ENCODE measurements around the gene PRKG1. TPM values are rescaled to one million over a fixed set of nuclear protein-coding genes. Genes with fewer than 3 reads are reported as not detected.

PRKG1 gene
- polyA plus RNA-seq, 1 donor (not counting 4 experiments of a cell fraction or from before 2014, with no cell fraction given): 0.24 TPM

DNA sequence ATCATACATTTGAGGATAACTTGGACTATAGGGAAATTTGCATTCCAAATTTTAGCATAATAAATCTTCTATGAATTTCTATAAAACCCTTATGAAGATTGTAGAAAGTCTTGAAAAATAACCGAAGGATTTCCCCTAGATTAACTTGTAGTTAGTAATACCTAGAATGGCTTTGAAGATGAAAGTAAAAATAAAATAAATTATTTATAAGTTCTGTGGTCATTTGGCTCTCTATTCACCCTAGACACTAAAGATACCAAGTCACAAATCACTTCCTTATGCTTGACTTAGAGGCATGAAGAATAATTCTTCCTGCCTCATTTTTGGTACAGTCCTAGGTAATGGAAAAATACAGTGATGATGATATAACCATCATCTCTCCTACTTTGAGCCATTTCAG, 545.8 kb downstream of the PRKG1 start:
- H3K4me2 ChIP-seq (ENCODE audit: control insufficient read depth, extremely low read depth, insufficient read depth, low read depth, low read length): no peak overlapping the region
- H2AFZ ChIP-seq (ENCODE audit: control insufficient read depth, low read length): no peak overlapping the region
- H3K36me3 ChIP-seq (ENCODE audit: control insufficient read depth in 2 of 2, extremely low read depth in 1 of 2, insufficient read depth in 2 of 2, low read length in 2 of 2): no peaks in the 10 kb centered on the region
- no peaks in the 10 kb centered on the region for H3K9me1 ChIP-seq (ENCODE audit: control insufficient read depth, extremely low read depth, insufficient read depth, low read length)
- no peaks in the 10 kb centered on the region for H4K20me1 ChIP-seq (ENCODE audit: control insufficient read depth, extremely low read depth, insufficient read depth, low read length)
- dilution Hi-C loops (cut with MboI; ENCODE audit: extremely low pct_ligation_motif_present, low sequenced_read_pairs): no loop called here
- no peak for FAIRE-seq
- no peak overlapping the region for H3K4me3 ChIP-seq (ENCODE audit: control insufficient read depth in 2 of 3, extremely low read depth in 1 of 3, insufficient read depth in 2 of 3, low read depth in 1 of 3, low read length in 3 of 3)
- H3K79me2 ChIP-seq (ENCODE audit: control insufficient read depth, insufficient read depth, low read length): no peaks in the 10 kb centered on the region
- H3K4me1 ChIP-seq (ENCODE audit: control insufficient read depth, extremely low read depth, insufficient read depth, low read length): no peaks in the 10 kb centered on the region
- TF ChIP-seq, protein P1, sequence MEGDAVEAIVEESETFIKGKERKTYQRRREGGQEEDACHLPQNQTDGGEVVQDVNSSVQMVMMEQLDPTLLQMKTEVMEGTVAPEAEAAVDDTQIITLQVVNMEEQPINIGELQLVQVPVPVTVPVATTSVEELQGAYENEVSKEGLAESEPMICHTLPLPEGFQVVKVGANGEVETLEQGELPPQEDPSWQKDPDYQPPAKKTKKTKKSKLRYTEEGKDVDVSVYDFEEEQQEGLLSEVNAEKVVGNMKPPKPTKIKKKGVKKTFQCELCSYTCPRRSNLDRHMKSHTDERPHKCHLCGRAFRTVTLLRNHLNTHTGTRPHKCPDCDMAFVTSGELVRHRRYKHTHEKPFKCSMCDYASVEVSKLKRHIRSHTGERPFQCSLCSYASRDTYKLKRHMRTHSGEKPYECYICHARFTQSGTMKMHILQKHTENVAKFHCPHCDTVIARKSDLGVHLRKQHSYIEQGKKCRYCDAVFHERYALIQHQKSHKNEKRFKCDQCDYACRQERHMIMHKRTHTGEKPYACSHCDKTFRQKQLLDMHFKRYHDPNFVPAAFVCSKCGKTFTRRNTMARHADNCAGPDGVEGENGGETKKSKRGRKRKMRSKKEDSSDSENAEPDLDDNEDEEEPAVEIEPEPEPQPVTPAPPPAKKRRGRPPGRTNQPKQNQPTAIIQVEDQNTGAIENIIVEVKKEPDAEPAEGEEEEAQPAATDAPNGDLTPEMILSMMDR (optimal IDR thresholded peaks at IDR 0.05 in 1 of 3, IDR thresholded peaks at IDR 0.05 in 1 of 3, conservative IDR thresholded peaks at IDR 0.05 in 1 of 3; ENCODE audit: extremely low read depth in 1 of 3, insufficient read depth in 2 of 3, low read length in 3 of 3): no peak
- TF ChIP-seq EZH2 (IDR thresholded peaks at IDR 0.05; ENCODE audit: low read length): no peak
- H3K27me3 ChIP-seq (ENCODE audit: control insufficient read depth, extremely low read depth, insufficient read depth, low read length): no peaks in the 10 kb centered on the region
- no peak for DNase-seq (ENCODE audit: low read depth, low spot score)
- H3K27ac ChIP-seq (ENCODE audit: control insufficient read depth, insufficient read depth, low read length): no peak overlapping the region
- no peaks in the 10 kb centered on the region for H3K9me3 ChIP-seq (ENCODE audit: control insufficient read depth, low read depth, low read length)
- no peak overlapping the region for H3K9ac ChIP-seq (ENCODE audit: control insufficient read depth, extremely low read depth, insufficient read depth, low read length)

DNA sequence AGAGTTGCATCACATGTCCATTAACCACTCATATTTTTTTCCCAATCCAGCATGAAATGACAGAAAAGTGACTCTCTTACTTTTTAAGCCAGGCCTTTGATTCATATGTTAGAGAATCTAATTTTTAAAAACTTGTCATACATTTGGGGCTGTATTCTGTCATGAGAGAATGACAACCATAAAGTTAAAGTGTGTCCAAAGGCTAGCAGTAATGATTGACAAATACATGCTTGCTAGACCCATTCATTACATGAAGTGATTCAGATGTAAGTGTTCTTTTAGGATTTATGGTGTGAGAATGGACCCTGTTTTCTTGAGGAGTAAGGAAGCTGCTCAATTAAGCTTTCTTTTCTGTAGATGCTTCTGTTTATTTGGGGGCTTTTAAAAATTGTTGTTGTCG, 549.7 kb downstream of the PRKG1 start:
- no peak overlapping the region for H3K9ac ChIP-seq (ENCODE audit: control insufficient read depth, extremely low read depth, insufficient read depth, low read length)
- no peak for DNase-seq (ENCODE audit: low read depth, low spot score)
- H3K79me2 ChIP-seq (ENCODE audit: control insufficient read depth, insufficient read depth, low read length): no peaks in the 10 kb centered on the region
- no peaks in the 10 kb centered on the region for H3K9me1 ChIP-seq (ENCODE audit: control insufficient read depth, extremely low read depth, insufficient read depth, low read length)
- no peak overlapping the region for H3K4me2 ChIP-seq (ENCODE audit: control insufficient read depth, extremely low read depth, insufficient read depth, low read depth, low read length)
- no peaks in the 10 kb centered on the region for H3K36me3 ChIP-seq (ENCODE audit: control insufficient read depth in 2 of 2, extremely low read depth in 1 of 2, insufficient read depth in 2 of 2, low read length in 2 of 2)
- TF ChIP-seq, protein P1 (optimal IDR thresholded peaks at IDR 0.05 in 1 of 3, IDR thresholded peaks at IDR 0.05 in 1 of 3, conservative IDR thresholded peaks at IDR 0.05 in 1 of 3; ENCODE audit: extremely low read depth in 1 of 3, insufficient read depth in 2 of 3, low read length in 3 of 3): no peak
- dilution Hi-C loops (cut with MboI; ENCODE audit: extremely low pct_ligation_motif_present, low sequenced_read_pairs): no loop called here
- FAIRE-seq: no peak
- no peak overlapping the region for H2AFZ ChIP-seq (ENCODE audit: control insufficient read depth, low read length)
- no peaks in the 10 kb centered on the region for H3K9me3 ChIP-seq (ENCODE audit: control insufficient read depth, low read depth, low read length)
- H3K27me3 ChIP-seq (ENCODE audit: control insufficient read depth, extremely low read depth, insufficient read depth, low read length): no peaks in the 10 kb centered on the region
- no peaks in the 10 kb centered on the region for H4K20me1 ChIP-seq (ENCODE audit: control insufficient read depth, extremely low read depth, insufficient read depth, low read length)
- no peak overlapping the region for H3K4me3 ChIP-seq (ENCODE audit: control insufficient read depth in 2 of 3, extremely low read depth in 1 of 3, insufficient read depth in 2 of 3, low read depth in 1 of 3, low read length in 3 of 3)
- H3K4me1 ChIP-seq (ENCODE audit: control insufficient read depth, extremely low read depth, insufficient read depth, low read length): no peaks in the 10 kb centered on the region
- H3K27ac ChIP-seq (ENCODE audit: control insufficient read depth, insufficient read depth, low read length): no peak overlapping the region

Data from keratinocyte (primary cell).